ENCODE measurements around the gene CDIPT. TPM values are rescaled to one million over a fixed set of nuclear protein-coding genes. Genes with fewer than 3 reads are reported as not detected.

CDIPT gene
- total and polyA plus RNA-seq, 2 of the 13 experiments (the other 11 are each of a cell fraction or from before 2014, with no cell fraction given): 54.9 to 97.5 TPM

GRCh38 chr16:29862884-29863668, at the start of gene CDIPT (continued):
- peak; percentile 71 for TF ChIP-seq ZBED4 (CRISPR knock-in tag; IDR thresholded peaks at IDR 0.05; ENCODE audit: borderline replicate concordance)
- no peak; the same call in 1 of the 2 replicates for TF ChIP-seq ZNF724P (CRISPR knock-in tag; IDR thresholded peaks at IDR 0.05; ENCODE audit: borderline replicate concordance)
- TF ChIP-seq ZNF17 (CRISPR knock-in tag; IDR thresholded peaks at IDR 0.05): no peak
- TF ChIP-seq FOXK2 (IDR thresholded peaks at IDR 0.05): peak; percentile 100
- TF ChIP-seq THAP11 (CRISPR knock-in tag; IDR thresholded peaks at IDR 0.05): peak; percentile 95
- TF ChIP-seq ZNF710 (CRISPR knock-in tag; IDR thresholded peaks at IDR 0.05; ENCODE audit: borderline replicate concordance): peak; percentile 34
- TF ChIP-seq MBNL3 (CRISPR knock-in tag; conservative IDR thresholded peaks at IDR 0.05): no peak
- no peak for TF ChIP-seq ZBTB37 (CRISPR knock-in tag; IDR thresholded peaks at IDR 0.05)
- TF ChIP-seq ZNF232 (CRISPR knock-in tag; IDR thresholded peaks at IDR 0.05; ENCODE audit: borderline replicate concordance): no peak
- peak; percentile 72; the same call in 1 of the 2 replicates for TF ChIP-seq NAIF1 (CRISPR knock-in tag; IDR thresholded peaks at IDR 0.05; ENCODE audit: borderline replicate concordance)
- peak; percentile 10 for TF ChIP-seq MED8 (CRISPR knock-in tag; IDR thresholded peaks at IDR 0.05; ENCODE audit: insufficient replicate concordance)
- TF ChIP-seq ZNF639 (CRISPR knock-in tag; conservative IDR thresholded peaks at IDR 0.05): no peak; the same call in 1 of the 2 replicates
- peak; percentile 52; the same call in 1 of the 2 replicates for TF ChIP-seq TGIF2 (CRISPR knock-in tag; IDR thresholded peaks at IDR 0.05)
- no peak for TF ChIP-seq ZNF441 (CRISPR knock-in tag; IDR thresholded peaks at IDR 0.05; ENCODE audit: borderline replicate concordance)
- TF ChIP-seq MXD3 (CRISPR knock-in tag; IDR thresholded peaks at IDR 0.05): peak; percentile 88
- peak; percentile 96; the same call in 1 of the 2 replicates for TF ChIP-seq RXRA (CRISPR knock-in tag; IDR thresholded peaks at IDR 0.05)
- peak; percentile 74 for TF ChIP-seq ASH2L (IDR thresholded peaks at IDR 0.05; ENCODE audit: insufficient read length, low read depth, low read length)
- TF ChIP-seq ZNF136 (CRISPR knock-in tag; IDR thresholded peaks at IDR 0.05; ENCODE audit: low read depth): peak; percentile 54; the same call in 1 of the 2 replicates
- no peak for TF ChIP-seq GTF3A (CRISPR knock-in tag; conservative IDR thresholded peaks at IDR 0.05)
